Hepatocyte (in vitro differentiated cells): ENCODE measurements around the gene RNF135.

Experiments used
- CTCF ChIP-seq: fragments of 200-600 bp; sonication (generic); IDR thresholded peaks from 2 replicates; pipeline ENCODE4 v1.5.1; 2016; ENCODE audit warnings: antibody characterized with exemption, mild to moderate bottlenecking; ENCODE audit not compliant: poor library complexity
- EZH2 ChIP-seq: fragments of 200-600 bp; sonication (generic); IDR thresholded peaks from 2 replicates; pipeline ENCODE4 v1.6.1; 2016; ENCODE audit warnings: antibody characterized with exemption, mild to moderate bottlenecking, borderline replicate concordance

GRCh38 chr17:30942308-30943079, 28.3 kb upstream of the RNF135 start:
- no peak for TF ChIP-seq CTCF
- TF ChIP-seq EZH2 = no peak
